ENCODE measurements around the gene DCP1B.

DCP1B gene

GRCh38 chr12:1935700-1936378 lies 68.4 kb downstream of the DCP1B start:
- Mint-ChIP-seq H3K4me3 (no peak overlapping the region), H3K9me3 (no peaks in the 10 kb centered on the region), H3K4me1 (peaks cover 5% of the 10 kb centered on the region), H3K27me3 (no peaks in the 10 kb centered on the region), H3K36me3 (no peaks in the 10 kb centered on the region), H3K27ac (no peak overlapping the region)

- no peaks in the 10 kb centered on the region for H3K9me3 Mint-ChIP-seq
- H3K4me1 Mint-ChIP-seq, result peaks cover 6% of the 10 kb centered on the region
- no peaks in the 10 kb centered on the region for H3K27me3 Mint-ChIP-seq
- H3K4me3 Mint-ChIP-seq, result no peak overlapping the region
- no peak overlapping the region for H3K27ac Mint-ChIP-seq
- H3K36me3 Mint-ChIP-seq, result no peaks in the 10 kb centered on the region
Measured at GRCh38 chr12:1935242-1935641, 69.0 kb downstream of the DCP1B start.

DNA sequence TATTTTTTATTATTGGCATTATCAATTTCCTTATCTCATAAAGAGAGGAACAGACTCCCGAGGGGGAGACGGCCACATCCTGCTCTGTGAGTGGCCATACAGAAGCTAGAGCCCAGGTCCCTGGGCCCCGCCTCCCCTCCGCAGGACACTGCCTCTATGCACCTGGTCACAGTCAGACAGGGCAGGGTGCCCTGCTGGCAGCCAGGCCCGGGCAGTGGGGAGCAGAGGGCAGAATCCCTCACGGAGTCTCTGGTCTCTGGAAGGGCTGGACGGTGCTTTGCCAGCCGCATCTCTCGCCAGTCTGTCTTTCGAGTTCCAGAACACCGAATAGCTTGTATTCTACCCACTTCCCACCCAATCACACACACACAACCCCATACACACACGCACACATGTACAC lies 69.4 kb downstream of the DCP1B start:
- Mint-ChIP-seq H3K27me3 (no peaks in the 10 kb centered on the region), H3K9me3 (no peaks in the 10 kb centered on the region), H3K4me1 (peaks cover 7% of the 10 kb centered on the region), H3K36me3 (no peaks in the 10 kb centered on the region), H3K4me3 (no peak overlapping the region), H3K27ac (no peak overlapping the region)

DNA sequence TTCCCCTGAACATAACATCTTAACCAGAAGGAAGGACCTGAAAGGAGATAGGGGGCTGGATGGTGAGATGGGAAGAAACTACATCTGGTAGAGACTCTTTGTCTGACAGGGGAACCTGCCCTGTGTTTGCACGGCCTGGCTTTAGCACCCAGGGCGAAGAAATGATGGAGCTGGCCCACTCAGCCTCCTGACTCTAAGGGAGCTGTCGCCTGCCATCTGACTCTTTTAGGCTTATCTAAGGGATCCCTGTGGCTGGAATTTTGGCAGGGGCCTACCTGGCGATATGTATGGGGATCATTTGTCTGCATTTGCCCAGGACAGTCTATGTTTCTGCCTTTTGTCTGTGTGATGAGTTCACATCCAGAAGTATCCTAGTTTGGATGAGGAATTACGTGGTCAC lies 70.2 kb downstream of the DCP1B start:
- Mint-ChIP-seq H3K27ac (no peak overlapping the region), H3K4me3 (no peak overlapping the region), H3K27me3 (no peaks in the 10 kb centered on the region), H3K36me3 (no peaks in the 10 kb centered on the region), H3K9me3 (no peaks in the 10 kb centered on the region), H3K4me1 (peaks cover 9% of the 10 kb centered on the region)

- Mint-ChIP-seq H3K36me3 (no peaks in the 10 kb centered on the region), H3K27me3 (no peaks in the 10 kb centered on the region), H3K4me1 (peaks cover 11% of the 10 kb centered on the region), H3K27ac (no peak overlapping the region), H3K9me3 (no peaks in the 10 kb centered on the region), H3K4me3 (no peak overlapping the region)
Measured at GRCh38 chr12:1933342-1934051, 70.8 kb downstream of the DCP1B start.

DNA sequence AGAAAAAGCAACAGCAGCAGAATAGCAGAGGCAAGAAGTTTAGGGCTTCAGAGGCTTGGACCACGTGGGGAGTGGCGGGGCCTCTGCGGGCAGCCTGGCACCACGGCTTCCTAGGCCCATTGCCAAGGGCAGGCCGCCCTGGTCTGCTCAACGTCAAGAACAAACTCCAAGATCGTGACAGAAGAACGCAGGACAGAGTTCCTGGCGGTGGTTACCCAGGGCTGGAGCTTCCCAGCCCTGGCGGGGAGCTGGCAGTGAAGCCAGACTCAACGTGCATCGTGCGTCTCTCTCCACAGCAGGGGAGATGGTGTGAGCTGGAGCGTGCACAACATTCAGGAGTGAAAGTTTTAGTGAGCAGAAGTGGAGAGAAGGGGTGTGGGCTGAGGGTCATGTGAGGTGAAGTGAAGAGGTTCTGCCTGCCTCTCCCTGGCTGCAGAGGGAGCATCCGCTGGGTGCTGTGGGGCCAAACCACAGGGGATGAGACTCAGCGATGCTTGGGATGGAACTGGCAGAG lies 71.9 kb downstream of the DCP1B start:
- Mint-ChIP-seq H3K27ac (no peak overlapping the region), H3K27me3 (no peaks in the 10 kb centered on the region), H3K4me1 (peaks cover 11% of the 10 kb centered on the region), H3K36me3 (no peaks in the 10 kb centered on the region), H3K9me3 (no peaks in the 10 kb centered on the region), H3K4me3 (no peak overlapping the region)

DNA sequence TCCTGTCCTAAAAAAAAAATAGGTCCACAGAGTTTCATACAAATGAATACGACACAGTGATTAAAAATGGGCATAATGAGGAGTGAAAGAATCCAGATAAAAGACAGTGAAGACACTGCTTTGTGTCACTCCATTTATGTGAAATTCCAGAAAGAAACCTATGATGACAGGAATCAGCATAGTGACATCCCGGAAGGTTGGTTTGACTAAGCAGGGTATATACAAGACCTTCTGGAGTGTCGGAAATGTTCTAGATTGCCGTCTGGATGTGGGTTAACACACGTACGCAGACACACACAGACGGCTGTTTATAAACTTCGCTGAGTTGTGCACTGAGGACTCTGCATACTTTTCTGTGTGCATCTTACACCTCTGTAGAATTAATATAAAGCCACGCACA lies 72.6 kb downstream of the DCP1B start:
- H3K27ac Mint-ChIP-seq, result no peak overlapping the region
- H3K36me3 Mint-ChIP-seq, result no peaks in the 10 kb centered on the region
- H3K9me3 Mint-ChIP-seq, result no peaks in the 10 kb centered on the region
- H3K4me3 Mint-ChIP-seq, result no peak overlapping the region
- peaks cover 11% of the 10 kb centered on the region for H3K4me1 Mint-ChIP-seq
- H3K27me3 Mint-ChIP-seq, result no peaks in the 10 kb centered on the region

GRCh38 chr12:1930803-1931597 lies 73.3 kb downstream of the DCP1B start:
- no peaks in the 10 kb centered on the region for H3K27me3 Mint-ChIP-seq
- H3K4me1 Mint-ChIP-seq, result peaks cover 11% of the 10 kb centered on the region
- no peak overlapping the region for H3K27ac Mint-ChIP-seq
- no peaks in the 10 kb centered on the region for H3K36me3 Mint-ChIP-seq
- no peak overlapping the region for H3K4me3 Mint-ChIP-seq
- no peaks in the 10 kb centered on the region for H3K9me3 Mint-ChIP-seq

GRCh38 chr12:1929985-1930802 lies 74.1 kb downstream of the DCP1B start:
- Mint-ChIP-seq H3K9me3 (no peaks in the 10 kb centered on the region), H3K27me3 (no peaks in the 10 kb centered on the region), H3K36me3 (no peaks in the 10 kb centered on the region), H3K27ac (no peak overlapping the region), H3K4me3 (no peak overlapping the region), H3K4me1 (peaks cover 12% of the 10 kb centered on the region)

GRCh38 chr12:1929241-1929984 lies 74.8 kb downstream of the DCP1B start:
- Mint-ChIP-seq H3K27ac (no peak overlapping the region), H3K36me3 (no peaks in the 10 kb centered on the region), H3K9me3 (no peaks in the 10 kb centered on the region), H3K4me1 (peaks cover 19% of the 10 kb centered on the region), H3K4me3 (no peak overlapping the region), H3K27me3 (no peaks in the 10 kb centered on the region)

GRCh38 chr12:1928439-1929121 lies 75.7 kb downstream of the DCP1B start:
- H3K4me3 Mint-ChIP-seq, result no peak overlapping the region
- H3K27ac Mint-ChIP-seq, result no peak overlapping the region
- H3K9me3 Mint-ChIP-seq, result no peaks in the 10 kb centered on the region
- H3K27me3 Mint-ChIP-seq, result no peaks in the 10 kb centered on the region
- peaks cover 21% of the 10 kb centered on the region for H3K4me1 Mint-ChIP-seq
- no peaks in the 10 kb centered on the region for H3K36me3 Mint-ChIP-seq

DNA sequence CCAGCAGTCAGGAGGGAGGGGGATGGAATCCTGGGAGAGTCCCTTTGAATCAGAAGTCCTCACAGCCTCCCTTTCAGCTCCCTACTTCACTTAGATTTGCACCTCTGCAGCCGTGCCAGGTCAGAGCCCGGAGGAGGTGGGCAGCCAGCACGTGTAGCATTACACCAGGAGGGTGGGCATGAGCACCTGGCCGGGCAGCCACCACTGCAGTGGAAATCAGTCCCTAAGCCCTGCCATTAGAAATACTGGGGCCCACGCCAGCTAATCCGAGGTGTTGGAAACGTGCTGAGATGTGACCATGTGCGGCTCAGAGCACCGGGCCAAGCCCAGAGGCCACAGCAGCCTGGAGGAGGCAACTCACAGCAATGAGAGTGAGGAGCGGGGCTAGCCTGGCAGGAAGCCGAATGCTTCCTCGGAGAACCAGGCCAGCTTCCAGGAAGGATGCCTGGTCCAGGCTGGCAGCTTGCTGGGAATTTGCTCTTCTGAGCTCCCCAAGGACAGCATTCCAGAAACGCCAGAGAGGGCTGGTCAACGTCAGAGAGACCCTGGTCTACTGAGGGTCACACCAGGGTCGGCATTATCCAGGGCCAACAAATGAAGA lies 76.4 kb downstream of the DCP1B start:
- H3K36me3 Mint-ChIP-seq, result no peaks in the 10 kb centered on the region
- no peak overlapping the region for H3K4me3 Mint-ChIP-seq
- no peaks in the 10 kb centered on the region for H3K9me3 Mint-ChIP-seq
- no peak overlapping the region for H3K27ac Mint-ChIP-seq
- no peaks in the 10 kb centered on the region for H3K27me3 Mint-ChIP-seq
- H3K4me1 Mint-ChIP-seq, result peaks cover 25% of the 10 kb centered on the region

- no peak overlapping the region for H3K27ac Mint-ChIP-seq
- no peaks in the 10 kb centered on the region for H3K9me3 Mint-ChIP-seq
- H3K27me3 Mint-ChIP-seq, result no peaks in the 10 kb centered on the region
- H3K36me3 Mint-ChIP-seq, result no peaks in the 10 kb centered on the region
- H3K4me3 Mint-ChIP-seq, result no peak overlapping the region
- peaks cover 25% of the 10 kb centered on the region for H3K4me1 Mint-ChIP-seq
Measured at GRCh38 chr12:1927051-1927680, 77.1 kb downstream of the DCP1B start.
